GM19372 (cell line): Measurements from ENCODE around the gene LAMTOR2.

Experiments used
- ATAC-seq: cut with Tn5 transposase; IDR thresholded peaks from one replicate; pipeline ENCODE4 v1.9.1; 2021; ENCODE audit warnings: mild to moderate bottlenecking, low read depth, moderate library complexity; ENCODE audit not compliant: unreplicated experiment

Gene LAMTOR2

DNA sequence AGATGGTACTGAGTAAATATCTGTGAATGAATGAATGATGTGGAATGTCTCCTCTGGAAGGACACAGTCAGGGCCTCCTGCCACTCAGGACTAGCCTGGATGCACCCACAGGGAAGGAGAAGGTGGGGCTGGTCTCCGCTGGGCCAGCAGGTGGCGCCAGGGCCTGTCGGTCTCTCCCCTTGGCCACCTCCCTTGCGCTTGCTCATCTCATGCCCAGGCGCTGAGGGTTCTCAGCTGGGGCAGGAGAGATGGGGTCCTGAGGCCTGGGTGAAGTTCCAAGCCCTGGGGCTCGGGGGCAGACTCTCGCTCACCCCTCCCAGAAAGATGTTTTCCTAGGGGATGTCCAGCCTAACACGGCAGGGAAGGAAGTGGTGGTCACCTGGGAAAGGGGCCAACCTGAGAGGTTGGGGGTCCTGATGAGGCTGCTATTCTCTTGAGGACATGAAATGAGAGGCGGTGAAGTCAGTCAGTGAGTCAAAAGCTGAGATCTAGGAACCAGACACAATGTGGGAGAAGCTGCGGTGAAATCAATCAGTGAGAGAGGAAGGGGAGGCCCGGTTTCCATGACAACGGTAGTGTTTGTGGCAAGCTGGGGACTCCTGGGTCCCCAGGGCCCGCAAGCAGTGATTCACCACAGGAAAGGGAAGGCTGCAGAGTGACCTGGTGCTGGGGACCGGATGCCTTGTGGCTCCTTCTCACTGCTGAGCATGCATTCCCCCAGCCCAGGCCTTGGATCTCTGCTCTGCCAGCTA, 42.2 kb downstream of the LAMTOR2 start:
- no peak for ATAC-seq

DNA sequence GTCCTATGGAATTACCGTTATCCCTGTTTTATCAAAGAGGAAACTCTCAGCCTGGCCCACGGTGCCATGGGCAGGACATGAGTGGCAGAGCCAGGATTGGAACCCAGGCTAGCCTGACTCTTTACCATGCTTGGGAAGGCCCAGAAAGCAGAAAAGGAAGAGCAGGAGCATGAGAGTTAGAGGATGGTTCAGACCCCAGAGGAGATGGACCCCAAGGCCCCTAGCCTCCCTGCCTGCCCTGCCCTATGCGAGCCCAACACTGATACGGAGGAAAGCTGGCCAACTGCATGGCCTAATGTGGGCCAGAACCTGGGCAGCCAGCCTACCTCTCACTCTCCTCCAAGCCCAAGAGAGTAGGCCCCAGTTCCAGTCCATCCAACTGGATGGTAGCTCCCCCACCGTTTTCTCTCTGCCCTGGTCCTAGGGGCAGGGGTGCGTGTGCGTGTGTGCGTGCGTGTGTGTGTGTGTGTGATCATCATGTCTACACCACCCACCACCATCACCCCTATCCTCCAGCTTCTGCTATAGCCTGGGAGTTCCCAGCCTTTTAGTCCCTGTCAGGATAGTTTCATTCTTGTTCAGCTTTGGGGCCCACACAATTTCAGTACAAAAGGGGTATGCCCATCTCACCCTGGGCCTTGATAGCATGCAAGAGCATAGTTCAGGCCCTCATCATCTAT, 43.1 kb downstream of the LAMTOR2 start:
- no peak for ATAC-seq

DNA sequence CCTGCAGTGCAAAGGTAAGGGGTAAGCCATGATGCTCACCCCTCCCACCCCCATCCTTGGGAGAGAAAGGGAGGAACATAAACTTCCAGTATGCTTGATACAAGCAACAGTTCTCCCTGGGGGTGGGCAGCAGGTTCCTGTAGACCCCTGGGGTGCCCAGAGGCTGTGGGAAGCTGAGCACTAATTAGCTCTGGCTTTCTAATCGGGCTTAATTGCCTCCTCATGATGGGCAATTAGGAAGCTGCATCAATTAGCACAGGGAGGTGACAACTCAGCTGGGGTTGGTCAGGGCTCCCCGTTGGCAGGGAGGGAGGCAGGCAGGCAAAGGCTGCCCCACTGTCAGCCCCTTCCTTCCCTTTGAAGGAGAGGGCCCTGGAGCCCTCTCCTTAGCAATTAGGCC, 44.2 kb downstream of the LAMTOR2 start:
- no peak for ATAC-seq

DNA sequence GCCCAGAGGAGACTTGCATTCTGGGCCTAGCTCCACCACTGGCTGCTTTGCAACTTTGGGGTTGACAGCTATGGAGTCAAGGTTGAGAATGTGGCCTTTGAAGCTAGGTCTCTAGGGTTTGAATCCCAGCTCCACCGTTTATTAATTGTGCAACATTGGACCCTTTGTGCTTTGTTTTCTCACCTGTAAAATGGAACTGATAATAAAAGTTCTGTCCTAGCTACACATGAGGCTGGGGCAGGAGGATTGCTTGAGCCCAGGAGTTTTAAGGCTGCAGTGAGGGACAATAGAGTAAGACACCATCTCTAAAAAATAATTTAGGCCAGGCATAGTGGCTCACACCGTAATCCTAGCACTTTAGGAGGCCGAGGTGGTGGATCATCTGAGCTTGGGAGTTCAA, 44.7 kb downstream of the LAMTOR2 start:
- no peak for ATAC-seq

- no peak for ATAC-seq
These were observed 45.8 kb downstream of the LAMTOR2 start for GRCh38 chr1:156100205-156100995.

DNA sequence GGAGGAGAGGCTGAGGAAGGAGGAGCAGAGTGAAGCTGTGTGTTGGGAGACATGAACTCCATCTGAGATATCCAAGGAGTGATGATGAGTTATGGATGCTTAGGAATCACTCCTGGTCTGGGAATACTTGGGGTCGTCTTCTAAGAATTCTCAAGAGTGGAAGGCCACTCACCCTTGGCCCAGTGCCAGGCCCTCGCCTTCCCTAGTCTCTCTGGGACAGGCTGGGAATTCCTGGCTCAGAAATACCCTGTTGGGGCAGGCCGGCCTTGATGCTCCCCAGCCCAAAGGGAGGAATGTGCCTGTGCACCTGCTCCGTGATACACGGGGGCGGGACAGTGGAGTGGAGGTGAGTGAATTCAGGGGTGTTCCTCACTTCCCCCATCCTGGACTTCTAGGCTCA, 47.3 kb downstream of the LAMTOR2 start:
- no peak for ATAC-seq

DNA sequence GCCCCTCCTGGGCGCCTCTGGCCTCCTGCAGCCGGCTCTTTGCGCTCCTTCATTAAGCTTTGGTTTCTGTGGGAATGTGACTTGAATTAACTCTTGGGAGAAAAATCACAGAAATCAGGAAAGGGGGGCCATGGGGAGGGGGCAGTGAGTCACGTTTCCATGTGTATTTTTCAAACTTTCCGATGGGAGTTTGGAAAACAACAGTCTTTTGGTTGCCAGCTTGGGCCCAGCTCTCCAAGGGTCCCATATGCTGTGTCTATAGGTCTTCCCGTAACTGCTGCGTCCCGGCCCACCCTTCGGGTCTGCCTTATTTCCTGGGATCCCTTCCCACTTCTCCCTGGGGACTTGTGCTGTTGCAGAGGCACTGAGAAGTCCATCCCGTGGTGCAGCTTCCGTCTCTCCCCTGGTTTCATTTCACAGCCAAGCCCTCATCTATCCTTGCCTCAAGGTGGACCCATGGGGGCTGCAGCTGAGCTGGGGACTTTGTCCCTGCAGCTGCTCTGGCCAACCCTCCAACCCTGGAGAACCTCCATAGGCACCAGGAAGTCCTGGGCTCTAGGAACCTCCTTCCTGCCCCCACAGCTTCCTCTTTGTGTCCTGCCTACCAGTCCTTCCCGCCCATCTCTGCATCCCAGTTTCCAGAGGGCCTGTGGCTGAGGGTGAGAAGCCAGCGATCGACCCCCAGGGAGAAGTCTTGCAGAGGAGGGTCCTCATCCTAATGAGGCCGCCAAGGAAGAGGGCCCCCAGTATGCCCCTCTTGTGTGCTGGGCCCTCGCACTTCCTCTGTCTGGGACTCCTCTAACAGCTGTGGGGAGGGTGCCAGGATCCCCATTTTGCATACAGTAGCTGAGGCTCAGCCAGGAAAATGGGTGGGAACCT, 48.3 kb downstream of the LAMTOR2 start:
- no peak for ATAC-seq

- ATAC-seq, result no peak
These were observed 49.0 kb downstream of the LAMTOR2 start for GRCh38 chr1:156103521-156103947.

DNA sequence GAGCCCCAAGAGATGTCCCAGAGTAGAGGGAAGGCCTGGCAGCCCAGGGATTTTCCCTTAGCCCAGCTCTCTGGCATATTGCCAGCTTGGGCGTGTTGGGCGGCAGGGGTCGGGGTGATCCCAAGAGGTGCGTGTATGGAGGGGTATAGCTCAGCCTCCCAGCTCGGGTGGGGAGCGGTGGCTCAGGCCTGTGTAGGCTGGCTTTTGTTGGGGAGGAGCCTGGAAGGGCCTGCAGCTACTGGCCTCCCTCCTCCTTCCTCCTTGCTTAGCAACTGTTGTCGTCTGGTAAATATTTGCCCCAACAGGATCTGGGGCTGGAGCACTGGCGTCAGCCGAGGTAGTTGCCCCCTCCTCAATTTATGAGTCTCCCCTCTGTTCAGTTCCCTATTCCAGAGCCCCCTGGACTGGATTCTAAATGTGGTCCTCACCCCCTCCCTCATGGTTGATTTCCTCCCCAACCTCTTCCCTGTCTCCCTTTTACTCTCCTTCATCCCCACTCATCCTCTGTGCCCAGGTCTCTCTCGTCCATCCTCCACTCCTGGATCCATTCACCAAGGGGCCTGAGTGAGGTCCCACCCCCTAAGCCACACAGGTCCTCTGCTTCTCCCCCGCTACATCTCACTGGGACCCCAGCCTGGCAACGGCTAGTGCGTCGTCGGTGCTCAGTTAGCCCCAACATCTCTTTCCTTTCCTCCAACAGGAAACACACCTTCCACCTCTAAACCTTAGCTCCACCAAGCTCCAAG, 49.7 kb downstream of the LAMTOR2 start:
- no peak for ATAC-seq

- ATAC-seq, result no peak
These were observed 50.6 kb downstream of the LAMTOR2 start for GRCh38 chr1:156104861-156105832.

DNA sequence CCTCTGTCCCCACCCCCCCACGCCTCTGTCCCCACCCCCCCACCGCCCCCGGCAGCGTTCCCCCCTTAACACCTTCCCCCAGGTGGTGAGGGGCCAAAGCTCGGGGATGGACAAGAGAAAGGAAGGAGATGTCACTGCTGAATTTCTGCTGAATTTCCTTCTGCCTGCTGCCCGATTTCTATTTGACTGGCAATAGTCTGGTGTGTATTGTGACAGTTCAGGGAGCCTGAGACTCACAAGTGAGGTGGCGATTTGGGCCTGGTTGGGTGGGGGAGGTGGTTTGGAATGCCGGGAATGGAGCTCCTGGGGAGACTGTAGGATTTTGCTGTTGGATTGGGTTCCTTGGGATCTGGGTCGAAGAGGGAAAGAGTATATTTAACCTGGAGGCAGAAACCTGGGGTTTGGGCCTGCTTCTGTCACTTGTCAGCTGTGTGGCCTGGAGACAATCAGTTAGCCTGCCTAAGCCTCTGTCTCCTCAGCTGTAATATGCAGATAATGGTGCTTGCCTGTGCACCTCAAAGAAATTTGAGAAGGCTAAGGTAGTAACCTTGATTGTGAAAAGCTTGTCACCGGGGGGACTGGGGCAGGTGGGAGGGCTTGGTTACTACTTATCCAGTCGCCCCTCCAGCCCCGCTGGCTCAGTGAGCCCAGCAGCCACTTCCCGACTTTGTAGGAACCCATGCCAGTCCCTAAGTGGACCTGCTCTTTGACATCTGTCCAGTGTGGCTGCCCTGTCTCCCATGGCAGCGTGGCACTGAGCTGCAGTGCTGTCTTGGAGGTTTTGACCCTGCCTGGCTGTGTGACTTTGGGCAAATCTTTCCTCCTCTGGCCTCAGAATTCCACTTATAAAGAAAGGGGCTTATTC, 52.3 kb downstream of the LAMTOR2 start:
- no peak for ATAC-seq

DNA sequence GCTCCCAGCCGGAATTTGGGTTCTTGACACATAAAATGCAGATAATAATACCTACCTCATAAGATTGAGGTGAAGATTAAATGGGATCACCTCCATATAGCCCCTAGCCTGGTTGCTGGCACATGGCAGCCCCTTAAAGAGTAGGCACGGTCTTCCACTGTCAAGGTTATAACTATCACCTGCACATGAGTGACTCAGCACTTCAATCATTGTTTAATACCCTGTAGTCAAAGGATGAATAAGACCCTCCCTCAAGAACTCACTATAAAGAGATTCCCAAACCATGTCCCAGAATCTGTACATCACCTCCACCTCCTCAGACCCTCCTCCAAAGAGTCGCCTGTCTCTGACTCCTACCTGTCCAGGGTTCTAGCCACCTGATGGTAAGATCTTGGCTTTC, 53.5 kb downstream of the LAMTOR2 start:
- ATAC-seq, result no peak
